ENCODE data around the gene MAP6D1. TPM values are rescaled to one million over a fixed set of nuclear protein-coding genes. Genes with fewer than 3 reads are reported as not detected.

Gene MAP6D1
- total RNA-seq: 1 to 10 TPM in 1 of 2 donors, not detected in 1; 1.4 TPM
- long read RNA-seq, donor 1: 0 reads
- long read RNA-seq, donor 2: 0 reads

GRCh38 chr3:183825456-183826161 lies at the start of gene MAP6D1:
Gene MAP6D1, minus strand, starts transcription at chr3:183825577. Its CDS starts 30 bp downstream, at chr3:183825547.
- DNase-seq (ENCODE audit: low spot score): peak; percentile 81
- intact Hi-C loops (cut with DNase I): no loop called here

- no peak for DNase-seq (ENCODE audit: low spot score)
- intact Hi-C loops (cut with DNase I): no loop called here
These were observed 48.5 kb upstream of the MAP6D1 start for GRCh38 chr3:183873914-183874313.

GRCh38 chr3:183871541-183871940 lies 46.2 kb upstream of the MAP6D1 start:
- intact Hi-C loops (cut with DNase I): no loop called here

GRCh38 chr3:183870563-183870962 lies 45.2 kb upstream of the MAP6D1 start:
- intact Hi-C loops (cut with DNase I): no loop called here
- DNase-seq (ENCODE audit: low spot score): no peak

More at GRCh38 chr3:183871541-183871940, 46.2 kb upstream of the MAP6D1 start:
- DNase-seq (ENCODE audit: low spot score): no peak

- no peak for DNase-seq (ENCODE audit: low spot score)
- intact Hi-C loops (cut with DNase I): no loop called here
These were observed 43.4 kb upstream of the MAP6D1 start for GRCh38 chr3:183868796-183869195.

DNA sequence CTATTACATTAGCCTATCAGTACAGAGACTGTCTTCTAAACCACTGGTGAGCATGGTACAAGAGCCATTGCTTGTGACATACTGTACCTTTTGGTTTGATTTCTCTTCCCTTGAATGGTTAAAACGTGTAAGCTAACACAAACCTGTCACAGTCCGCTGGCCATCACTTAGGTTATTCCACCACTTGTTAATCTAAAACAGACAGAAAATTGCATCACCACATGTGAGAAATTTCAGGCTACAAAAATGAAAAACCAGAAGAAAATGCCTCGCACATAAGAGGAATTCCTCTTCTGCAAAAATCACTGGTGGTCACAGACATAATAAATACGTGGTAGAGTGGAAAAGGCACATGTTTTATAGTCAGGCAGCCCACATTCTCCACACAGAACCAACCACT lies 37.2 kb upstream of the MAP6D1 start:
- no peak for DNase-seq (ENCODE audit: low spot score)

DNA sequence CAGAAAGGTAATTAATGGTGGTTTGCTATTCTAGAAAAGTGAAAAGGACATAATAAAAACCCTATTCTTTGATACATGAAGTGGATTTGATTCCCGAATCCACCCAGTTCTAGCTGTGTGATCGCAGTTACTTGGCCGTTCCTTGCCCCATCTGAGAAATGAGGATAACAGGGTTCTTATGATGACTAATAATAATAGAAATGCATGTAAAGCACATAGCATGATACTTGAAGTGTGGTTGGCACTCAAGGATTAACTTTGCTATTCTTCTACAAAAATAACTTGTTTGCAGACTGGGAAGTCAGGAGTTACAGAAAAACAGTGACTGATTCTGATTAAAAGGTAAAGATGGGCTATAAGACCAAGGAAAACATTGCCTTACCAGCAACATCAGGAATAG lies 32.5 kb upstream of the MAP6D1 start:
- DNase-seq (ENCODE audit: low spot score): no peak
- intact Hi-C loops (cut with DNase I): no loop called here

More for the DNA sequence above, 37.2 kb upstream of the MAP6D1 start:
- intact Hi-C loops (cut with DNase I): no loop called here

DNA sequence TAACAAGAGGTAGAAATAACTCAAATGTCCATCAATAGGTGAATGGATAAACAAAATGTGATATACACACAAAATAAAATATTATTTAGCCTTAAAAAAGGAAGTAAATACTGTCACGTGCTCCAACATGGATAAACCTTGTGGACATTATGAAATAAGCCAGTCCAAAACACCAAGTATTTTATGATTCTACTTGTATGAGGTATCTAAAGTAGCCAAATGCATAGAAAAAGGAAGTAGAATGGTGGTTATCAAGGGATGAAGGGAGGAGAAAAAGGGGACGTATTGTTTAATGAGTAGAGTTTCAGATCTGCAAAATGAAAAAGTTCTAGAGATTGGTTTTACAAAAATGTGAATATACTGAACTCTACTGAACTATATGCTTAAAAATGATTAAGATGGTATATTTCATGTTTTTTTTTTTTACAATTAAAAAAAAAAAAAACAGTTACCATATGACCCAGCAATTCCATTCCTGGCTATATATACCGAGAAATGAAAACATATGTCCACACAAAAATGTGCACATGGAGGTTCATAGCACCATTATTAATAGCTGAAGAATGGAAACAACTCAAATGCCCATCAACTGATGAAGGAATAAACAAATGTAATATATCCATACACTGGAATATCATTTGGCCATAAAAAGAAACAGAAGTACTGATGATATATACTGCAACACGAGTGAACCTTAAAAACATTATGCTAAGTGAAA lies 29.1 kb upstream of the MAP6D1 start:
- no peak for DNase-seq (ENCODE audit: low spot score)
- intact Hi-C loops (cut with DNase I): no loop called here

DNA sequence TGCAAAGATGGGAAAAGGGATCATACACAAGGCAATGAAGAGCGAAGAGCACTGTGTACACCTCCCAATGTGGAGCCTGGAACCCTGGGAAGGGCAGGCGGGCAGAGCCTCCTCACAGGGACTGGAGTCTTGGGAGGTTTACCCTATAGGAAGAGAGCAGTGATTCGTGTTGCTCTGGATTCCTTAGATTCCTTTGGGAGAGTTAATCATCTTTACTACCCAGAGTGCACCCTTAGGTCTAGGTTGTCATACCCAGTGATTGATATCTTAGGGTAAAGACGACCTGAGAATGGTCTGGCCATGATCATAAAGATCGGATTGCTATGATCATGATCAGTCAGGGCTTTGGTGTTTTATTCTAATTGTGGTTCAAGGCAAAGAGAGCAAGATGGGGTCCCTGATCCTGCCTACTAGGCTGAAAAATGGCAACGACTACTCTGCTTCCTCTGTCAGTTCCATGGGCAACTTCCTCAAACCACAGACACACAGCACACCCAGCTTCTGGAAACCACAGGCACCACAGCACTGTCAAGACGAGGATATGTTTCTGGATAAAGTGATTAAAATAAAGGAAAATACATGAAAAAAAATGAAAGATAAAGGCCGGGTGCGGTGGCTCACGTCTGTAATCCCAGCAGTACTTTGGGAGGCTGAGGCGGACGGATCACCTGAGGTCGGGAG lies 20.4 kb upstream of the MAP6D1 start:
- intact Hi-C loops (cut with DNase I): no loop called here
- no peak for DNase-seq (ENCODE audit: low spot score)

DNA sequence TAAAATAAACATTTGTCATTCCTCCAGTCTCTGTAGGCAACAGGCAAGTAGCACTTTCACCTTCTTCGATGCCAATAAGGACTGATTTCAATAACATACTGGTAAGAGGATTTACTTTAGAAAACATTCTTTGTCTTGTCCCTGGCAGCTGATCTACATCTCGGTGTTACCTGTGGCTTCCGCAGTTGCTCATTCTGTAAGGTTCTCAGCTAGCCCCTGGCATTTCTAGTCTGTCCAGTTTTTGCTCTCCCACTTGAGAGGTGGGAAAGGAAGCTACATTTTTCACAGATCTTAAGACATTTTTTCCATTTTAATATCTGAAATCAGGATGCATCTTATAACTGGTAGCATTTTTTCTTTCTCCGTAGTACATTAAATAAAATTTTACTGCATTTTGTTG lies 19.7 kb upstream of the MAP6D1 start:
- intact Hi-C loops (cut with DNase I): no loop called here
- no peak for DNase-seq (ENCODE audit: low spot score)

- DNase-seq (ENCODE audit: low spot score): no peak
- intact Hi-C loops (cut with DNase I): no loop called here
These were observed 19.2 kb upstream of the MAP6D1 start for GRCh38 chr3:183844606-183845005.

GRCh38 chr3:183839751-183840150 lies 14.4 kb upstream of the MAP6D1 start:
- DNase-seq (ENCODE audit: low spot score): no peak
- intact Hi-C loops (cut with DNase I): loop anchor here in 1 of 2 donors (10.0 kb wide), 1 partner anchor 1475 kb away; no protein-coding TSS in a partner anchor

DNA sequence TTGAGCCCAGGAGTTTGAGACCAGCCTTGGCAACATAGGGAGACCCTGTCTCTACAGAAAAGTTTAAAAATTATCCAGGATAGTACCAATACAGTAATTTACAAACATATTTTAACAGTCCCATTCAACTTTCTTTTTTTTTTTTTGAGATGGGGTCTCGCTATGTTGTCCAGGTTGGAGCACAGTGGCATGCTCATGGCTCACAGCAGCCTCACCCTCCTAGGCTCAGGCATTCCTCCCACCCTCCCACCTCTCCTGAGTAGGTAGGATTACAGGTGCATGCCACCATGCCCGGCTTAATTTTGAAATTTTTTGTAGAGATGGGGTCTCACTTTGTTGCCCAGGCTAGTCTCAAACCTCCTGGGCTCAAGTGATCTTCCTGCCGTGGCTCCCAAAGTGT lies 12.5 kb upstream of the MAP6D1 start:
- intact Hi-C loops (cut with DNase I): loop anchor here in 1 of 2 donors (10.0 kb wide), 1 partner anchor 1473 kb away; no protein-coding TSS in a partner anchor
- no peak for DNase-seq (ENCODE audit: low spot score)

- intact Hi-C loops (cut with DNase I): loop anchor here in 1 of 2 donors (10.0 kb wide), 1 partner anchor 1473 kb away; no protein-coding TSS in a partner anchor
- peak; percentile 58 for DNase-seq (ENCODE audit: low spot score)
These were observed 12.0 kb upstream of the MAP6D1 start for GRCh38 chr3:183837390-183837789.

DNA sequence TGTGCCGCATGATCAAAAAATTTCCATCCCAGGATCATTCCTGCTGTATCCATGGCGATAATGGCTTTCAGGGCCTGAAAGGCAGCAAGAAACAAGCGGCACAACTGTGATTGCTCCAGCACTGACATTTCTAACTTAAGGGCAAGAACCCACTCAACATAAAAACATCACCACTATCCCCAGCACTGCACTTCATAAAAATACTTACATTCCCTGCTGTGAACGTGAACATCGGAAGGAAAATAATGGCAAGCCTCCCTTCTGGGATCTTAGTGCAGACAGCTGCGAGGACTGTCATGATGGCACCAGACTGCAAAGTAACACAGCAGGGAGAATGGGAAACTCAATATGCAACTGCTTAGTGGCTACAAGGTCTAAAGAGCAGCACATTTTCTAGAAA lies 8.1 kb upstream of the MAP6D1 start:
- DNase-seq (ENCODE audit: low spot score): no peak
- intact Hi-C loops (cut with DNase I): loop anchor here in 1 of 2 donors (10.0 kb wide), 1 partner anchor 1469 kb away; no protein-coding TSS in a partner anchor

DNA sequence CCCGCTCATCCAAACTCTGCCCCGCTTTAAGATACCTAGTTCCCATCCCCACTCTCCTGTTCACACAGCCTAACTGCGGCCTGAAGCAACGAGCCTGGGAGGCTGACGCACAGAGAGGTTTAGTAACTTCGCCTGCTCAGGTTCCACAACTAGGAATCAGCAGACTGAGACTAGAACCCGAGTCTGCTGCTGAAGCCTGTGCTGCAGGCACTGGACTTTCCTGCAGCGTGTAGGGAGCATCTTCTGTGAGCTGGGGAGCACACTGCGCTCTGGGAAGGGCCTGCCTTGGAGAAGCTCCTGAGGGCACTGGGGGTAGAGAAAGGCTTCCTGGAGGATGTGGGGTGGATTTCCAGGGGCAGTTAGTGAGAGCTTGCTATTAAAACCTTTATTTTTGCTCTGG lies 4.8 kb upstream of the MAP6D1 start:
- intact Hi-C loops (cut with DNase I): loop anchor here in 1 of 2 donors (10.0 kb wide), 1 partner anchor 1465 kb away; no protein-coding TSS in a partner anchor
- peak; percentile 19 for DNase-seq (ENCODE audit: low spot score)

DNA sequence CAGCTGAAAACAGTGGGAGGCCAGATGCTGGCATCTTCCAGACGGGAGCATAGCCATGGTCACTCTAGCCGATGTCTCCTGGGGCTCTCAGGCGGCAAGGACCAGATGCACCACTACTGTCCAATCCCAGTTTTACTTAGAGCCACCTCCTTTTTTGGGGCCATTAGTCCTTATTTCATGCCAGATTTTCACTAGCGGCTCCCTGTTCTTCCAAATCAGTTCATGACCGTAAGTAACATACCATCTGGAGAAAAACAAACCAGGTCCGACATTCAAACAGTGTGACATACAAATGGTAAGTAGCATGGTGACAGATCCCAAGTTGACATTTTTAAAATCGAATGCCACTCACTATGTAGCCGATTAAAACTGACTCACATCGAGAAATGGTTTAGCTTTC lies 4.1 kb upstream of the MAP6D1 start:
- intact Hi-C loops (cut with DNase I): no loop called here

GRCh38 chr3:183828538-183828870 lies 3.1 kb upstream of the MAP6D1 start:
- intact Hi-C loops (cut with DNase I): no loop called here
- no peak for DNase-seq (ENCODE audit: low spot score)

More for the DNA sequence above, 4.1 kb upstream of the MAP6D1 start:
- no peak for DNase-seq (ENCODE audit: low spot score)

- DNase-seq (ENCODE audit: low spot score): peak; percentile 70
These were observed 2.6 kb upstream of the MAP6D1 start for GRCh38 chr3:183827809-183828537.

More at GRCh38 chr3:183827809-183828537, 2.6 kb upstream of the MAP6D1 start:
- intact Hi-C loops (cut with DNase I): no loop called here
